Osteoblast (primary cell): Measurements from ENCODE around the gene CCSER1. TPM values are rescaled to one million over a fixed set of nuclear protein-coding genes. Genes with fewer than 3 reads are reported as not detected.

Experiments
- DNase-seq: peaks from one replicate; pipeline ENCODE4 v3.0.0; 2011; ENCODE audit warnings: low spot score, mixed read lengths; ENCODE audit not compliant: insufficient read length; ENCODE audit errors: missing footprints
- H2AFZ ChIP-seq: 2 replicates; pipeline ENCODE4 v1.6.0; 2011; ENCODE audit warnings: mild to moderate bottlenecking, low read length
- H3K27ac ChIP-seq: 2 replicates; pipeline ENCODE4 v1.5.1; 2011; ENCODE audit warnings: mild to moderate bottlenecking, low read depth, low read length, moderate library complexity
- H3K27me3 ChIP-seq: 2 replicates; pipeline ENCODE4 v1.6.0; 2012; ENCODE audit warnings: mild to moderate bottlenecking, control low read depth, inconsistent platforms, low read length, moderate library complexity; ENCODE audit not compliant: insufficient read depth
- H3K36me3 ChIP-seq: 2 replicates; pipeline ENCODE4 v1.5.1; 2011; ENCODE audit warnings: mild to moderate bottlenecking, low read length, control low read depth, moderate library complexity; ENCODE audit not compliant: insufficient read depth
- H3K4me1 ChIP-seq: 2 replicates; pipeline ENCODE4 v1.5.1; 2011; ENCODE audit warnings: mild to moderate bottlenecking, low read length, control low read depth, moderate library complexity; ENCODE audit not compliant: insufficient read depth
- H3K4me2 ChIP-seq: 2 replicates; pipeline ENCODE4 v1.6.0; 2011; ENCODE audit warnings: mild to moderate bottlenecking, low read length; ENCODE audit not compliant: insufficient read depth
- H3K4me3 ChIP-seq: fragments of 200-600 bp; sonication (generic); 3 replicates; pipeline ENCODE4 v1.5.1; 2012; ENCODE audit warnings: mild to moderate bottlenecking, low read length, inconsistent platforms; ENCODE audit not compliant: insufficient read depth
- H3K79me2 ChIP-seq: 2 replicates; pipeline ENCODE4 v1.6.0; 2012; ENCODE audit warnings: mild to moderate bottlenecking, low read length, control low read depth, inconsistent platforms; ENCODE audit not compliant: insufficient read depth
- H3K9me3 ChIP-seq: 2 replicates; pipeline ENCODE4 v1.5.1; 2011; ENCODE audit warnings: low read depth, low read length, control low read depth
- H4K20me1 ChIP-seq: 2 replicates; pipeline ENCODE4 v1.6.0; 2012; ENCODE audit warnings: mild to moderate bottlenecking, low read length, control low read depth; ENCODE audit not compliant: insufficient read depth
- CTCF ChIP-seq: IDR thresholded peaks from 2 replicates; pipeline ENCODE4 v1.5.1; 2011; ENCODE audit warnings: mild to moderate bottlenecking, low read depth, low read length, moderate library complexity; ENCODE audit errors: extremely low read depth
- total RNA-seq: library from RNA; depleted of rRNA; stranded (reverse); fragments of >200 nt; gene quantifications from 2 replicates; pipeline ENCODE4 v1.2.3, GENCODE V29; 2012

Gene CCSER1
- total RNA-seq, 1 donor: under 0.01 TPM

DNA sequence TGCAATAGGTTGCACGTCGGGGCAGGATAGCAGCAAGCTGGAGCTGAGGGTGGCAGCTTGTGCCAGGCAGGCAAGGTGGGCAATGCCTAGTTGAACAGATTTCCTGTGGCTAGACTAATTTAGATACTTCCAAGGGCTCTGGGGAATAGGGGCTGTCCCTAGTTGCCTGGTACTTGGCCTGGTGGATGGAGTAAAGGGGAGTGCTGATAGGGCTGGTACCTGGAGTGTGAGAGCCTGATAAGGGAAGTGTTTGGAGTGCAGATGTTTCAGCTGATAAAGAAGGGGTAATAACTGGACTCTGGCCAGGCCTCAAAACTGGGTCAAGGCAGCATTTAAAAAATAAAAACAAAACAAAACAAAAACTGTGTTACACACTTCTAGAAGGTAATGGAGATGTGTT, 665.5 kb downstream of the CCSER1 start:
- peaks cover 4% of the 10 kb centered on the region for H3K9me3 ChIP-seq
- no peaks in the 10 kb centered on the region for H3K27me3 ChIP-seq
- no peaks in the 10 kb centered on the region for H3K4me1 ChIP-seq
- no peak overlapping the region for H3K27ac ChIP-seq
- no peak overlapping the region for H3K4me2 ChIP-seq
- no peak for TF ChIP-seq CTCF
- H3K4me3 ChIP-seq: no peak overlapping the region
- H4K20me1 ChIP-seq: no peaks in the 10 kb centered on the region
- DNase-seq: no peak
- no peaks in the 10 kb centered on the region for H3K79me2 ChIP-seq
- H3K36me3 ChIP-seq: no peaks in the 10 kb centered on the region
- H2AFZ ChIP-seq: no peak overlapping the region

DNA sequence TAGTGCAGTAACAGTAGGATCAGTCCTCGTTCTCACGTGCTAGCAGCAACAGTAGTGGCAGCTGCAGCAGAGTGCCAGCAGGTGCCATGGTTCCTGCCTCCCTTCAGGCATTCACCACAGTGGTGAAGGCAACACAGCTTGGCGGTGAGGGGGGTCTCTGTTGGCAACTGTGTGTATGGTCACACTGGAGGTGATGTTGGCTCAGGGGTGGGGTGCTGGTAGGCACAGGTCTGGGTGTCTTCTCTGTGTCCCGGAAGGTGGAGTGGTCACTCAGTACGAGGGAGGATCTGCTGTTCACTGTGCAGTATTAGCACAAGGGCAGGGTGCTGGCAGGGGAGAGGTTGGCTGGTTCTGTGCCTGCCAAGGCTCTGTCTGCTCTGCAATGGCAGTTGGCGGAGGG, 671.8 kb downstream of the CCSER1 start:
- Histone ChIP-seq H3K4me1 (no peaks in the 10 kb centered on the region), H3K27me3 (no peaks in the 10 kb centered on the region), H3K4me2 (no peak overlapping the region), H3K36me3 (no peaks in the 10 kb centered on the region), H3K9me3 (peaks cover 5% of the 10 kb centered on the region), H3K27ac (no peak overlapping the region), H3K4me3 (no peak overlapping the region), H2AFZ (no peak overlapping the region), H3K79me2 (no peaks in the 10 kb centered on the region), H4K20me1 (no peaks in the 10 kb centered on the region)
- TF ChIP-seq CTCF: no peak
- DNase-seq: no peak

DNA sequence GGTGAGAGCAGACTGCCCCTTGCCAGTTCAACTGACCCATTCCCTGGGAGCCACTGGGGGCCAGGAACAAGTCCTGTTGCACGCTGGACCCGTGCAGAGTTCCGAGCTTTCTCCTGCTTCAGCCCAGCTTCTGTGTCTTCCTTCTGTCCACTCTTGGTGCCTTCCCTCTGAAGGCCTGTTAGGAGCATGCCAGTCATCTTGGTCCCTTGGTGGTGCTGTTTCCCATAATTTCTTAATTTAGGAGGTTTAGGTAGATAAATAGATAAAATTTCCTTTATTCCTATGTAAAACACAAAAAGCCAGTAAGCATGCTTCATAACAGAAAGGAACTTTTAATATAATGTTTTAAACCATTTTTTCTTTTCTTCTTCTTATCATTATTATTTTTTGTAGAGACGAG, 672.7 kb downstream of the CCSER1 start:
- no peaks in the 10 kb centered on the region for H3K79me2 ChIP-seq
- no peak overlapping the region for H3K4me2 ChIP-seq
- no peak for TF ChIP-seq CTCF
- H2AFZ ChIP-seq: no peak overlapping the region
- no peaks in the 10 kb centered on the region for H3K27me3 ChIP-seq
- no peaks in the 10 kb centered on the region for H3K36me3 ChIP-seq
- H3K4me1 ChIP-seq: no peaks in the 10 kb centered on the region
- H3K9me3 ChIP-seq: peaks cover 3% of the 10 kb centered on the region
- no peak overlapping the region for H3K4me3 ChIP-seq
- no peaks in the 10 kb centered on the region for H4K20me1 ChIP-seq
- DNase-seq: no peak
- no peak overlapping the region for H3K27ac ChIP-seq

- H3K4me3 ChIP-seq: no peak overlapping the region
- H3K27ac ChIP-seq: no peak overlapping the region
- H4K20me1 ChIP-seq: no peaks in the 10 kb centered on the region
- DNase-seq: no peak
- H3K9me3 ChIP-seq: peaks cover 6% of the 10 kb centered on the region
- no peaks in the 10 kb centered on the region for H3K4me1 ChIP-seq
- no peak overlapping the region for H3K4me2 ChIP-seq
- H3K27me3 ChIP-seq: no peaks in the 10 kb centered on the region
- H3K79me2 ChIP-seq: no peaks in the 10 kb centered on the region
- no peak for TF ChIP-seq CTCF
- no peaks in the 10 kb centered on the region for H3K36me3 ChIP-seq
- H2AFZ ChIP-seq: no peak overlapping the region
These were observed 688.4 kb downstream of the CCSER1 start for GRCh38 chr4:90815569-90815968.
